ENCODE results near the gene CPTP. TPM values are rescaled to one million over a fixed set of nuclear protein-coding genes. Genes with fewer than 3 reads are reported as not detected.

The CPTP gene
- total RNA-seq, 3 donors from 2014 or later (not counting 1 experiment from before 2014, with no cell fraction given), result 8.0 to 14.6 (median 12.3) TPM

- H3K4me1 Mint-ChIP-seq, result peaks cover 0 to 12% of the 10 kb centered on the region in 2 donors
- no peak overlapping the region for H3K4me3 Mint-ChIP-seq
- DNase-seq, result peak in 1 of 2 donors; percentile 57
- ATAC-seq, result no peak
- TF ChIP-seq, protein P1, sequence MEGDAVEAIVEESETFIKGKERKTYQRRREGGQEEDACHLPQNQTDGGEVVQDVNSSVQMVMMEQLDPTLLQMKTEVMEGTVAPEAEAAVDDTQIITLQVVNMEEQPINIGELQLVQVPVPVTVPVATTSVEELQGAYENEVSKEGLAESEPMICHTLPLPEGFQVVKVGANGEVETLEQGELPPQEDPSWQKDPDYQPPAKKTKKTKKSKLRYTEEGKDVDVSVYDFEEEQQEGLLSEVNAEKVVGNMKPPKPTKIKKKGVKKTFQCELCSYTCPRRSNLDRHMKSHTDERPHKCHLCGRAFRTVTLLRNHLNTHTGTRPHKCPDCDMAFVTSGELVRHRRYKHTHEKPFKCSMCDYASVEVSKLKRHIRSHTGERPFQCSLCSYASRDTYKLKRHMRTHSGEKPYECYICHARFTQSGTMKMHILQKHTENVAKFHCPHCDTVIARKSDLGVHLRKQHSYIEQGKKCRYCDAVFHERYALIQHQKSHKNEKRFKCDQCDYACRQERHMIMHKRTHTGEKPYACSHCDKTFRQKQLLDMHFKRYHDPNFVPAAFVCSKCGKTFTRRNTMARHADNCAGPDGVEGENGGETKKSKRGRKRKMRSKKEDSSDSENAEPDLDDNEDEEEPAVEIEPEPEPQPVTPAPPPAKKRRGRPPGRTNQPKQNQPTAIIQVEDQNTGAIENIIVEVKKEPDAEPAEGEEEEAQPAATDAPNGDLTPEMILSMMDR (IDR thresholded peaks at IDR 0.05), result no peak
- Histone ChIP-seq H3K27ac (ENCODE audit: low read length) (no peak overlapping the region), H3K9me3 (ENCODE audit: control insufficient read depth, insufficient read depth, low read length) (no peaks in the 10 kb centered on the region), H3K4me1 (ENCODE audit: control insufficient read depth, insufficient read depth, low read length) (peaks cover 16% of the 10 kb centered on the region), H3K4me3 (ENCODE audit: low read length) (no peak overlapping the region), H3K36me3 (ENCODE audit: control insufficient read depth, insufficient read depth, low read length) (no peaks in the 10 kb centered on the region), H3K27me3 (ENCODE audit: control insufficient read depth, insufficient read depth, low read length) (peaks cover 23% of the 10 kb centered on the region)
- peaks cover 12 to 17% of the 10 kb centered on the region in 2 donors for H3K27me3 Mint-ChIP-seq (ENCODE audit: low read depth in 2 of 2)
- intact Hi-C loops (cut with micrococcal nuclease), result no loop called here
- WGBS (ENCODE audit: insufficient coverage), result 50% methylated on average over 6 of the region's 6 CpGs
- no peaks in the 10 kb centered on the region for H3K9me3 Mint-ChIP-seq
- H3K27ac Mint-ChIP-seq, result no peak overlapping the region
- H3K36me3 Mint-ChIP-seq, result no peaks in the 10 kb centered on the region
Measured at GRCh38 chr1:1359308-1359663, 34.7 kb downstream of the CPTP start.

DNA sequence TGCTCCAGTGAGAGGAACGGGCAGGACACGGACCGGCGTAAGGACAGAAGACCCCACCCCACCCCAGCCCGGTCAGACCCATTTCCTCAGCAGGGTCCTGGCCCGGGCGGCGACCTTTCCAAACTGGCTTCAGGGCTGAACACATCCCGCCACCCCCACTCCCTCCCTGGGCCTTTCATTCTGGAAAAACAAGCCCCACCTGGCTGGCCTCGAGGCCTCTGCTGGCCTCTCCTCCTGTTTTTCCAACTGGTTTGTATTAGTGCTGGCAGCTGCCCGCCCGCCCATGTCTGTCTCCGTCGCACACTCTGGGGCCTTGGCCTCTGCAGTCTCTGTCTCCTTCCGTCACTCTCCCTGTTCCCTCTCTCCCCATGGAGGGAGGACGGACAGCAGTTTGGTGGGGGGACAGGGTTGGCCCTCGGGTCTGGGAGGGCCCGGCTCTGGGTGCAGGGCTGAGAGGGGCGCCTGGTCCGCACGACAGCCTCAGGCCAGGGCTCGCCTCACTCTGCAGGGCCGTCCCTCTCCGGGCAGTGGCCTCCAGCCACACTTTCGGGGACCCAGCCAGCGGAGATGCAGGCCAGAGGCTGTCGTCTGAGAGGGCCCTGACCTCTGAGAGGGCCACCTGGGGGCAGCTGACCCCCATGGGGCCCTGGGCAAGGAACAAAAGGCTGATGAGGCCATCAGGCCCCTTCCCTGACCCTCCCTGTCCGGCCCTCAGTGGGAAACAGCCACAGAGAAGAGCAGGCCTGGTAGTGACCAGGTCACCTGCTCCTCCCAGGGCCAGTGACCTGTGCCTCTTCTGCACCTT lies 35.3 kb downstream of the CPTP start:
- Histone ChIP-seq H3K4me3 (ENCODE audit: low read length) (no peak overlapping the region), H3K27me3 (ENCODE audit: control insufficient read depth, insufficient read depth, low read length) (peaks cover 23% of the 10 kb centered on the region), H3K27ac (ENCODE audit: low read length) (no peak overlapping the region), H3K4me1 (ENCODE audit: control insufficient read depth, insufficient read depth, low read length) (peaks cover 15% of the 10 kb centered on the region), H3K9me3 (ENCODE audit: control insufficient read depth, insufficient read depth, low read length) (no peaks in the 10 kb centered on the region), H3K36me3 (ENCODE audit: control insufficient read depth, insufficient read depth, low read length) (no peaks in the 10 kb centered on the region)
- DNase-seq (no peak), ATAC-seq (no peak)
- no peaks in the 10 kb centered on the region for H3K36me3 Mint-ChIP-seq
- H3K9me3 Mint-ChIP-seq, result no peaks in the 10 kb centered on the region
- H3K4me1 Mint-ChIP-seq, result peaks cover 0 to 11% of the 10 kb centered on the region in 2 donors
- 78% methylated on average over 27 of the region's 28 CpGs for WGBS (ENCODE audit: insufficient coverage)
- no peak overlapping the region for H3K27ac Mint-ChIP-seq
- H3K4me3 Mint-ChIP-seq, result no peak overlapping the region
- TF ChIP-seq, protein P1 (IDR thresholded peaks at IDR 0.05), result no peak
- intact Hi-C loops (cut with micrococcal nuclease), result no loop called here
- peaks cover 12 to 17% of the 10 kb centered on the region in 2 donors for H3K27me3 Mint-ChIP-seq (ENCODE audit: low read depth in 2 of 2)

- H3K27ac Mint-ChIP-seq, result no peak overlapping the region
- Histone ChIP-seq H3K27me3 (ENCODE audit: control insufficient read depth, insufficient read depth, low read length) (peaks cover 23% of the 10 kb centered on the region), H3K4me1 (ENCODE audit: control insufficient read depth, insufficient read depth, low read length) (peaks cover 14% of the 10 kb centered on the region), H3K36me3 (ENCODE audit: control insufficient read depth, insufficient read depth, low read length) (no peaks in the 10 kb centered on the region), H3K9me3 (ENCODE audit: control insufficient read depth, insufficient read depth, low read length) (no peaks in the 10 kb centered on the region), H3K4me3 (ENCODE audit: low read length) (no peak overlapping the region), H3K27ac (ENCODE audit: low read length) (no peak overlapping the region)
- peaks cover 0 to 11% of the 10 kb centered on the region in 2 donors for H3K4me1 Mint-ChIP-seq
- intact Hi-C loops (cut with micrococcal nuclease), result no loop called here
- TF ChIP-seq, protein P1 (IDR thresholded peaks at IDR 0.05), result no peak
- ATAC-seq (no peak), DNase-seq (no peak)
- peaks cover 12 to 17% of the 10 kb centered on the region in 2 donors for H3K27me3 Mint-ChIP-seq (ENCODE audit: low read depth in 2 of 2)
- H3K4me3 Mint-ChIP-seq, result no peak overlapping the region
- no peaks in the 10 kb centered on the region for H3K9me3 Mint-ChIP-seq
- H3K36me3 Mint-ChIP-seq, result no peaks in the 10 kb centered on the region
- 83% methylated on average over 20 of the region's 20 CpGs for WGBS (ENCODE audit: insufficient coverage)
Measured at GRCh38 chr1:1360506-1361169, 36.0 kb downstream of the CPTP start.
